DOHH2 (cell line): Measurements from ENCODE around the gene MLC1.

Experiments used
- H3F3A ChIP-seq: fragments of 200-600 bp; sonication (generic), shearing (Covaris generic); 2 replicates; pipeline ENCODE4 v1.6.0; 2016; ENCODE audit warnings: antibody characterized with exemption, mild to moderate bottlenecking; ENCODE audit not compliant: control insufficient read depth, insufficient read depth
- H3K27ac ChIP-seq: fragments of 200-600 bp; sonication (generic); 2 replicates; pipeline ENCODE4 v1.5.1; 2014; ENCODE audit warnings: low read depth, mild to moderate bottlenecking, low read length, moderate library complexity
- H3K27me3 ChIP-seq: fragments of 200-600 bp; sonication (generic); 2 replicates; pipeline ENCODE4 v1.6.1; 2014; ENCODE audit warnings: mild to moderate bottlenecking, low read length, mixed read lengths; ENCODE audit not compliant: control insufficient read depth
- H3K36me3 ChIP-seq: fragments of 200-600 bp; sonication (generic); 2 replicates; pipeline ENCODE4 v1.6.1; 2014; ENCODE audit warnings: mild to moderate bottlenecking, low read length, moderate library complexity, mixed read lengths; ENCODE audit not compliant: control insufficient read depth
- H3K4me1 ChIP-seq: fragments of 200-600 bp; sonication (generic); 2 replicates; pipeline ENCODE4 v1.6.1; 2014; ENCODE audit warnings: mild to moderate bottlenecking, low read length, mixed read lengths; ENCODE audit not compliant: control insufficient read depth
- H3K4me2 ChIP-seq: fragments of 200-600 bp; sonication (generic); 2 replicates; pipeline ENCODE4 v1.6.0; 2014; ENCODE audit warnings: mild to moderate bottlenecking, low read length, moderate library complexity
- H3K4me3 ChIP-seq: fragments of 200-600 bp; sonication (generic); 2 replicates; pipeline ENCODE4 v1.5.1; 2014; ENCODE audit warnings: mild to moderate bottlenecking, low read length, mixed read lengths
- H3K79me2 ChIP-seq: fragments of 200-600 bp; sonication (generic); 2 replicates; pipeline ENCODE4 v1.6.1; 2014; ENCODE audit warnings: mild to moderate bottlenecking, low read length, mixed read lengths; ENCODE audit not compliant: control insufficient read depth
- H3K9me2 ChIP-seq: fragments of 200-600 bp; sonication (generic); replicated peaks from 2 replicates; pipeline ENCODE4 v1.6.1; 2014; ENCODE audit warnings: mild to moderate bottlenecking, low read length, mixed read lengths; ENCODE audit not compliant: control insufficient read depth
- H3K9me3 ChIP-seq: fragments of 200-600 bp; sonication (generic); 2 replicates; pipeline ENCODE4 v1.6.1; 2014; ENCODE audit warnings: antibody characterized with exemption, low read length, mixed read lengths; ENCODE audit not compliant: control insufficient read depth, insufficient read depth
- H4K20me1 ChIP-seq: fragments of 200-600 bp; sonication (generic); 2 replicates; pipeline ENCODE4 v1.6.0; 2014; ENCODE audit warnings: low read depth, mild to moderate bottlenecking, antibody characterized with exemption, low read length, moderate library complexity; ENCODE audit not compliant: control insufficient read depth, insufficient read depth
- CTCF ChIP-seq: fragments of 200-600 bp; sonication (generic); IDR thresholded peaks from one replicate; pipeline ENCODE4 v1.5.1; 2014; ENCODE audit warnings: antibody characterized with exemption, mild to moderate bottlenecking, low read depth, low read length; ENCODE audit not compliant: poor library complexity, severe bottlenecking
- EZH2phosphoT487 ChIP-seq: fragments of 200-600 bp; sonication (generic); IDR thresholded peaks from 2 replicates; pipeline ENCODE4 v1.6.1; 2017; ENCODE audit warnings: borderline replicate concordance, mild to moderate bottlenecking, antibody characterized with exemption, low read length, moderate library complexity, mixed read lengths

MLC1 gene

GRCh38 chr22:50014053-50014501, 71.1 kb downstream of the MLC1 start:
- Histone ChIP-seq H3K4me3 (no peak overlapping the region), H3K36me3 (no peaks in the 10 kb centered on the region), H3K27me3 (peaks cover 72% of the 10 kb centered on the region), H3K9me3 (no peaks in the 10 kb centered on the region), H3K27ac (no peak overlapping the region), H3F3A (peaks cover 5% of the 10 kb centered on the region), H3K4me1 (peaks cover 17% of the 10 kb centered on the region), H4K20me1 (no peaks in the 10 kb centered on the region), H3K9me2 (no peaks in the 10 kb centered on the region), H3K4me2 (no peak overlapping the region), H3K79me2 (no peaks in the 10 kb centered on the region)
- TF ChIP-seq CTCF (no peak), EZH2phosphoT487 (no peak)

DNA sequence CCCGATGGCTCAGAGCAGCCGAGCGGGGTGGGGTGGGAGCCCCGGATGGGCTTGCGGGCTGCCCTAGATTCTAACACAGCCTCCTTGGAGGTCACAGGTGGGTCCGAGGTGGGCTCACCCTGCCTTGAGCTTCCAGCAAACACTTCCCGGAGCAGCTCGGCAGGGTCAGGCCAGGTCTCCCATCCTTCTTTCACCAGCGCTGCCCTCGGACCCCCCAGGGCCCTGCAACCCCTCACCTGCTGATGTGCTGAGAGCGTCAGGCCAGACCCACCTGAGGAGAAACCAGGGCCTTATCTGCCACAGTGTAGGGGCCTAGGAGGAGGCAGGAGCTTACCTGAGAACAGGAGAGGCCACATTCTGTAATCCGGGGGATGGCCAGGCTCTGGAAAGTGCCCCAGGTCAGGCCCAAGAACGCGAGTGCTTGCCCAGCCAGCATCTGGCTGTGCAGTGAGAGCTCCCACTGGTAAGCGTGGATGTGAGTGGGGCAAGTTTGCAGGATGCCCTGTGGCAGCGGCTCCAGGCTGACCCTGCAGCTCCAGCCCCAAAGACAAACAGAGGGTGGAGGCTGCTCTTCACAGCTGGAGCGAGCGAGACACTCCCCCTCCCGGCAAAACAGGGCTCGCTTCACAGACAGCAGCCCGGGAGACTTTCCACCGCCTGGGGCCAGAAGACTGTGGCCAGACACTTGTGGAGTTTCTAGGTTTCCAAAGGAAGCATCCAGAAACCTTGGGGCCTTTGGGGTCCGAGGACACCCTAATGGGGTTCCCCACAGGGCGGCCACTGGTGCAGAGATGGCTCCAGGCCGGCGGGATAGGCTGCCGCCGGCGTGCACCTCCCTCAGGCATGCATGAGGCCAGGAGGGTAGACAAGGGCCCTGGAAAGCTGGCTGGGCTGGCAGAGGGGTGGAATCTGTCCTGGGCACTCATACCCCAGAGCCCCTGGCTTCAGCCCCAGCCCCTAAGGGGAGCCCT, 72.7 kb downstream of the MLC1 start, which contains the start of gene IL17REL:
TSS of gene IL17REL (minus strand) at position 555 of the 971 bp plus-strand sequence. CDS start at position 436, 119 bp downstream.
- peaks cover 70% of the 10 kb centered on the region for H3K27me3 ChIP-seq

GRCh38 chr22:50011447-50012210, 73.6 kb downstream of the MLC1 start:
- Histone ChIP-seq H3K79me2 (no peaks in the 10 kb centered on the region), H3K36me3 (no peaks in the 10 kb centered on the region), H3K9me2 (no peaks in the 10 kb centered on the region), H3F3A (no peaks in the 10 kb centered on the region), H3K4me1 (peaks cover 11% of the 10 kb centered on the region), H3K27ac (no peak overlapping the region), H3K27me3 (peaks cover 62% of the 10 kb centered on the region), H4K20me1 (no peaks in the 10 kb centered on the region), H3K4me2 (peak overlapping the region; percentile 6; the same call in 1 of the 2 replicates), H3K9me3 (no peaks in the 10 kb centered on the region), H3K4me3 (no peak overlapping the region)
- TF ChIP-seq EZH2phosphoT487: no peak
- peak; percentile 25 for TF ChIP-seq CTCF

More for the DNA sequence above, 72.7 kb downstream of the MLC1 start, which contains the start of gene IL17REL:
- no peaks in the 10 kb centered on the region for H3F3A ChIP-seq
- H4K20me1 ChIP-seq: no peaks in the 10 kb centered on the region
- no peak within 1 kb of the TSS for H3K4me3 ChIP-seq
- H3K79me2 ChIP-seq: no peaks in the 10 kb centered on the region
- no peak within 1 kb of the TSS for H3K4me2 ChIP-seq
- no peaks in the 10 kb centered on the region for H3K9me2 ChIP-seq
- H3K27ac ChIP-seq: no peak within 1 kb of the TSS
- peaks cover 17% of the 10 kb centered on the region for H3K4me1 ChIP-seq
- H3K9me3 ChIP-seq: no peaks in the 10 kb centered on the region
- H3K36me3 ChIP-seq: no peaks in the 10 kb centered on the region
- TF ChIP-seq EZH2phosphoT487 (no peak), CTCF (no peak)
